ENCODE measurements around the gene ANKRD53. TPM values are rescaled to one million over a fixed set of nuclear protein-coding genes. Genes with fewer than 3 reads are reported as not detected.
"Not testable (repeated sequence)": the region's sequence is repeated elsewhere in the genome, so short reads cannot be mapped to it uniquely, and the experiment has no call there.

The ANKRD53 gene
- total RNA-seq, 1 donor from 2014 or later = 1.1 TPM

DNA sequence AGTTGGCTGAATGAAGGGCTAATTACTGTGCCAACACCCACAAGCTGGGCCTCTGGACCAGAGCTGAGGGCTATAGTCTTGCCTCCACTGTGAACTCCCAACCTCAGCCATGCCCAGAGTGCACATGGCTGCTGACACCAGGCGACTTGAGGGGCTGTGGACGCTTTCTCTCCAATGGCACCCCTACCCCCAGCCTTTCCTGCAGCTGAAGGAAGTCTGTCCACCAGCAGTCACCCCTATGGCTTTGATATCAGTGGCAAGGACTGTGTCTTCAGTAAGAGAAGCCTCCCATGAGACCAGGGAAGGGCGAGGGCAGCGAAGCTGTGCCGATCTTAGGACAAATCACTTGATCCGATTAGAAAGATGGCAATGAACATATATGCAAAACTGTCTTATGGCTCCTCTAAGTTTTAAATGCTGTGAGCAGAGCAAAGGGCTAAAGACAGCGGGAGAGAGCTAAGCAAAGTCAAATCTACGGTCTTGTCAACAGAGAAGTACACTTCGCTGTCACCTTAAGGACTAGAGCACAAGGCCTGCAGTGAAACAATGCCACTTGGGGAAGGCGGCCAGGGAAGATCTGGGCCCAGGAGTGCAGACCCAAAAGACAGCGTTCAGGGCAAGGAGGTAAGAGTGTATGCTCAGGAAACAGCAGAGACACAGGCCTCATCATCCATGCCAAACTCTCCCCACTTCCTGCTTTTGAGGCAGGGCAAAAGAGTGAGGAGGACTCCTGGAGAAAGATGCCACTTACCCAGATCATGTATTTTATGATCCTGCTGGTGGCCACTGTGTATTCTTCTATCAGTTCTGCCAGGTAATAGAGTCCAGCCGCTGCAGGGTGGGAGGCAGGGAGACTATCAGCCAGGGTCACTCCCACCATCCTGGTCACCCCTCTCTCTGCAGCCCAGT is 14.8 kb downstream of the ANKRD53 start:
- intact Hi-C loops (cut with DNase I) = no loop called here
- Histone ChIP-seq H3K9me3 (no peaks in the 10 kb centered on the region), H3K4me3 (peak overlapping the region; percentile 93), H3K36me3 (peaks cover 43% of the 10 kb centered on the region), H3K27me3 (ENCODE audit: low read depth) (no peaks in the 10 kb centered on the region), H3K27ac (no peak overlapping the region), H3K4me1 (peaks cover 21% of the 10 kb centered on the region)
- TF ChIP-seq CTCF (IDR thresholded peaks at IDR 0.05) = no peak
- ATAC-seq (no peak), DNase-seq (no peak)

DNA sequence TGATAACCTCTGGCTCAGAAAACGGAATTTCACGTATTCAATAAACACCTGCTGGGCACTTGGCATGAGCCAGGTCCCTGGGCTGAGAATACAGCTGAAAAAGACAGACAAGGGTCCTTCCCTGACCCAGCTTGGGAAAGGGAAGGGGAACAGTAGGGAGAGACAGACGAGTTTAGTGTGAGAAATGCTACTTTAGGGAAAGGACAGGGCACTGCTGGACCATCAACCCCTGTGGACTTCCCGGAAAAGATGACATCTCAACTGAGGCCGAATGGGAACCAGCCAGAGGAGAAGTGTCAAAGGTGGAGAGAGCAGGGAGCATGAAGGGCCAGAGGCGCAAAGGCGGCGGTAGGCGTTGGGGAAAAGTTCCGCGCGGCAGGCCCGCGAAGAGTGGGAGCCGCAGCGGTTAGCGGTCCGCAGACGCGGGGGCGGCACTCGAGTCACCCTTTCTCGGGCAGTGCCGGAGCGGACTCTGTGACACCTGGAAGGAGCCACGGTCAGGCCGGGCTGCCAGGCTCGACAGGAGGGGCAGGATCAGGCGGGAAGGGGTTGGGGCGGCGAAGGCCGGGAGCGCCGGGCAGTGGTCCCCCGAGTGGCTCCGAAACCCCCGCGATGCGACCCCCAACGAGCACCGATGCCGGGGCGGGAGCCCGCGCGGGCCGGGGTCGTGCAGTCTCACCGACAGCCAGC is 15.7 kb downstream of the ANKRD53 start:
- Histone ChIP-seq H3K9me3 (no peaks in the 10 kb centered on the region), H3K36me3 (peaks cover 34% of the 10 kb centered on the region), H3K4me1 (peaks cover 21% of the 10 kb centered on the region), H3K27ac (peak overlapping the region; percentile 88), H3K27me3 (ENCODE audit: low read depth) (no peaks in the 10 kb centered on the region), H3K4me3 (peak overlapping the region; percentile 93)
- TF ChIP-seq CTCF (IDR thresholded peaks at IDR 0.05) = no peak
- peak; percentile 40 to 58 for ATAC-seq
- DNase-seq = peak; percentile 65
- intact Hi-C loops (cut with DNase I) = no loop called here

- Histone ChIP-seq H3K4me1 (peaks cover 21% of the 10 kb centered on the region), H3K27ac (peak within 1 kb of the TSS; percentile 88), H3K36me3 (peaks cover 26% of the 10 kb centered on the region), H3K9me3 (no peaks in the 10 kb centered on the region), H3K4me3 (peak within 1 kb of the TSS; percentile 93), H3K27me3 (ENCODE audit: low read depth) (no peaks in the 10 kb centered on the region)
- peak; percentile 94 for DNase-seq
- intact Hi-C loops (cut with DNase I) = no loop called here
- TF ChIP-seq CTCF (IDR thresholded peaks at IDR 0.05) = peak; percentile 77
- peak; percentile 99 to 100 for ATAC-seq
These were observed 16.4 kb downstream of the ANKRD53 start, which contains the start of gene TEX261 for GRCh38 chr2:70994699-70995425. Gene TEX261 (minus strand): TSS chr2:70994873. CDS start chr2:70994757, 116 bp downstream.

DNA sequence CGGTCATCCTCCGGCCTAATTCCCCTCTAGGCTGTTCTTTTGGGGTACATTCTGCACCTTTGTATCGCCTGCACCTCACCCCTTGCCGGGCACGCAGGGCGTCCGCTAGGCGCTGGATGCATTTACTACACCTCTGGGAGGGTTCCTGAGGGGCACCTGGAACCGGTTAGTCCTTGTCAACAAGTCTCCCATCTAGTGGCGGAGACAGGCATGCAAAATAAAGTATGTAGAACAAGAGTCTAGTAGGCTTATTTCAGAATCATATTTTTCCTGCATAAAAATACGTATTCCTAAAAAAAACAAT is 16.9 kb downstream of the ANKRD53 start:
- ATAC-seq (peak; percentile 65 to 73), DNase-seq (no peak)
- peaks cover 21% of the 10 kb centered on the region for H3K36me3 ChIP-seq
- no peaks in the 10 kb centered on the region for H3K27me3 ChIP-seq (ENCODE audit: low read depth)
- H3K9me3 ChIP-seq = no peaks in the 10 kb centered on the region
- H3K27ac ChIP-seq = peak overlapping the region; percentile 88
- peaks cover 21% of the 10 kb centered on the region for H3K4me1 ChIP-seq
- TF ChIP-seq CTCF (IDR thresholded peaks at IDR 0.05) = no peak
- H3K4me3 ChIP-seq = peak overlapping the region; percentile 93
- intact Hi-C loops (cut with DNase I) = no loop called here

DNA sequence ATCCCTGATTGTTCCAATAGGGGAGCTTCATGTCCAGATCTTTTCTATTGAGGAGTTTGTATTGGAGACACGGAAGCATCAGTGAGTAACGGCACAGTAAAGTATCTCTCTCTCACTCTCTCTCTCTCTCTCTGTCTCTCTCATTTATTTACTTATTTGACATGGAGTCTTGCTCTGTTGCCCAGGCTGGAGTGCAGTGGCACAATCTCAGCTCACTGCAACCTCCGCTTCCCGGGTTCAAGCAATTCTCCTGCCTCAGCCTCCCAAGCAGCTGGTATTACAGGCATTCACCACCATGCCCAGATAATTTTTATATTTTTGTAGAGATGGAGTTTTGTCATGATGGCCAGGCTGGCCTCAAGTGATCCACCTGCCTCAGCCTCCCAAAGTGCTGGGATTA is 20.5 kb downstream of the ANKRD53 start:
- H3K36me3 ChIP-seq; intact Hi-C loops (cut with DNase I); H3K9me3 ChIP-seq; H3K27me3 ChIP-seq (ENCODE audit: low read depth); ATAC-seq; DNase-seq; H3K4me3 ChIP-seq; H3K27ac ChIP-seq: not testable (repeated sequence)
- peaks cover 14% of the 10 kb centered on the region for H3K4me1 ChIP-seq
